Breast epithelium (tissue), 3 donors: ENCODE results near the gene SAMM50.

Source experiments
- CTCF ChIP-seq, 3 donors: fragments of 450-650 bp; IDR thresholded peaks; one replicate each; pipeline ENCODE4 v1.5.1; 2016 to 2017; ENCODE audit warnings: antibody characterized with exemption in 3 of 3, mild to moderate bottlenecking in 3 of 3, moderate library complexity in 3 of 3
- POLR2A ChIP-seq: fragments of 450-650 bp; IDR thresholded peaks from one replicate; pipeline ENCODE4 v1.6.1; 2016; ENCODE audit warnings: antibody characterized with exemption, mild to moderate bottlenecking, moderate library complexity
- POLR2AphosphoS5 ChIP-seq, 3 donors: sonication (generic); formaldehyde crosslinking; IDR thresholded peaks; one replicate each; pipeline ENCODE4 v1.6.1; 2017; ENCODE audit warnings: antibody characterized with exemption in 3 of 3

DNA sequence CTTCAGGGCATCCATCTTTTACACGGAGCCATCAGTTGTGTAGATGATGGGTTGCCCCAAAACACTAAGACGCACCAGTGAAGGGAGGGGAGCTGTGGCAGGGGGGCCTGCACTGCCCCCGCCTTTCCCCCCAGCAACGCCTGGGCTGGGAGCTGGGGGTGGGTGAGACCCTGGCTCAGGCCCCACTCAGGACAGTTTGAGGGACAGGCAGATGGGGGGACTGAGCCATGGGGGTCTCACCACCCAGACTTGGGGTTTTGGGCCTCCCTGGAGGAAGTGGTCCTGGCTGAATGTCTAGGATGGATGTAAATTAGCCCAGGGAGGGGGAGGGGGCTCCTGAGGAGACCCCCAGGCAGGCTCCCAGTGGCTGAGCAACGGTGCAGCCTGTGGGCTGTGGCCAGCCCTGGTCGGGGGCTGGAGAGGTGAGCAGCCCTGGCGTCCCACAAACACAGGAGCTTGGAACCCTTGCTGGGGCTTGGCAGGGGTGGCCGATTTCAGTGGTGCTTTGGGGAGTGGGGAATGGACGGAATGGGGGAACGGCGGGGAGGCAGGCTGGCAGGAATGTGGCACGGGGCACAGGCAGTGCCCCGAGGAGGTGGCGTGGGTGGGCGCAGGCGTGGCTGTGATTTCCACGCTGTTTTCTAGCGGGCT is 74.9 kb downstream of the SAMM50 start:
- TF ChIP-seq POLR2AphosphoS5 (IDR thresholded peaks at IDR 0.05) (no peak), CTCF (IDR thresholded peaks at IDR 0.05) (no peak), POLR2A (no peak)
